Hepatocyte (in vitro differentiated cells): ENCODE data around the gene NFKBIA. TPM values are rescaled to one million over a fixed set of nuclear protein-coding genes. Genes with fewer than 3 reads are reported as not detected.

Experiments used
- DNase-seq: peaks from one replicate; pipeline ENCODE4 v3.0.0-alpha.2; 2016; ENCODE audit warnings: low spot score
- H2AFZ ChIP-seq: fragments of 200-600 bp; sonication (generic); 2 replicates; pipeline ENCODE4 v1.6.0; 2016; ENCODE audit warnings: antibody characterized with exemption, mild to moderate bottlenecking
- H3K27ac ChIP-seq: fragments of 200-600 bp; sonication (generic); 2 replicates; pipeline ENCODE4 v1.5.1; 2016; ENCODE audit warnings: mild to moderate bottlenecking
- H3K27me3 ChIP-seq: fragments of 200-600 bp; sonication (generic); 2 replicates; pipeline ENCODE4 v1.6.1; 2016
- H3K36me3 ChIP-seq: fragments of 200-600 bp; sonication (generic); replicated peaks from 2 replicates; pipeline ENCODE4 v1.5.1; 2016; ENCODE audit warnings: low read depth; ENCODE audit not compliant: insufficient read depth
- H3K4me1 ChIP-seq: fragments of 200-600 bp; sonication (generic); 2 replicates; pipeline ENCODE4 v1.5.1; 2016; ENCODE audit warnings: mild to moderate bottlenecking, moderate library complexity; ENCODE audit not compliant: insufficient read depth
- H3K4me2 ChIP-seq: fragments of 200-600 bp; sonication (generic); 2 replicates; pipeline ENCODE4 v1.6.0; 2016
- H3K4me3 ChIP-seq: fragments of 200-600 bp; sonication (generic); 2 replicates; pipeline ENCODE4 v1.5.1; 2016; ENCODE audit warnings: mild to moderate bottlenecking
- H3K79me2 ChIP-seq: fragments of 200-600 bp; sonication (generic); 2 replicates; pipeline ENCODE4 v1.6.0; 2017; ENCODE audit warnings: mild to moderate bottlenecking
- H3K9me2 ChIP-seq: fragments of 200-600 bp; sonication (generic); replicated peaks from 2 replicates; pipeline ENCODE4 v1.6.0; 2017; ENCODE audit warnings: mild to moderate bottlenecking; ENCODE audit not compliant: insufficient read depth
- H3K9me3 ChIP-seq: fragments of 200-600 bp; sonication (generic); 2 replicates; pipeline ENCODE4 v1.5.1; 2016; ENCODE audit warnings: low read depth, mild to moderate bottlenecking
- H4K20me1 ChIP-seq: fragments of 200-600 bp; sonication (generic); 2 replicates; pipeline ENCODE4 v1.6.0; 2016; ENCODE audit warnings: mild to moderate bottlenecking; ENCODE audit not compliant: insufficient read depth, poor library complexity, severe bottlenecking
- CTCF ChIP-seq: fragments of 200-600 bp; sonication (generic); IDR thresholded peaks from 2 replicates; pipeline ENCODE4 v1.5.1; 2016; ENCODE audit warnings: antibody characterized with exemption, mild to moderate bottlenecking; ENCODE audit not compliant: poor library complexity
- EZH2 ChIP-seq: fragments of 200-600 bp; sonication (generic); IDR thresholded peaks from 2 replicates; pipeline ENCODE4 v1.6.1; 2016; ENCODE audit warnings: antibody characterized with exemption, mild to moderate bottlenecking, borderline replicate concordance
- EZH2phosphoT487 ChIP-seq: fragments of 200-600 bp; sonication (generic); IDR thresholded peaks from one replicate; pipeline ENCODE4 v1.6.1; 2018; ENCODE audit warnings: antibody characterized with exemption, mild to moderate bottlenecking, low read depth, moderate library complexity; ENCODE audit not compliant: unreplicated experiment, severe bottlenecking
- WGBS: methylation state at CpG from one replicate; pipeline ENCODE4 v1.1.6; 2016; ENCODE audit warnings: low lambda C conversion rate; ENCODE audit errors: missing lambda C conversion rate; 5-methylcytosine and 5-hydroxymethylcytosine counted together
- polyA plus RNA-seq: library from polyadenylated mRNA; unstranded; fragments of >200 nt; fragmentation: Nextera tagmentation; extraction: Ambion mirVana; gene quantifications from 2 replicates; pipeline ENCODE4 v1.2.1, GENCODE V29; 2016
- total RNA-seq: library from RNA; depleted of rRNA; stranded (reverse); fragments of >200 nt; gene quantifications from 2 replicates; pipeline ENCODE4 v1.2.3, GENCODE V29; 2014

The NFKBIA gene
- total and polyA plus RNA-seq, 2 experiments from 2014 or later: 252 to 345 TPM

GRCh38 chr14:35395283-35395682 is 9.3 kb downstream of the NFKBIA start:
- H3K36me3 ChIP-seq: no peaks in the 10 kb centered on the region
- WGBS: 95% methylated on average over 13 of the region's 13 CpGs

DNA sequence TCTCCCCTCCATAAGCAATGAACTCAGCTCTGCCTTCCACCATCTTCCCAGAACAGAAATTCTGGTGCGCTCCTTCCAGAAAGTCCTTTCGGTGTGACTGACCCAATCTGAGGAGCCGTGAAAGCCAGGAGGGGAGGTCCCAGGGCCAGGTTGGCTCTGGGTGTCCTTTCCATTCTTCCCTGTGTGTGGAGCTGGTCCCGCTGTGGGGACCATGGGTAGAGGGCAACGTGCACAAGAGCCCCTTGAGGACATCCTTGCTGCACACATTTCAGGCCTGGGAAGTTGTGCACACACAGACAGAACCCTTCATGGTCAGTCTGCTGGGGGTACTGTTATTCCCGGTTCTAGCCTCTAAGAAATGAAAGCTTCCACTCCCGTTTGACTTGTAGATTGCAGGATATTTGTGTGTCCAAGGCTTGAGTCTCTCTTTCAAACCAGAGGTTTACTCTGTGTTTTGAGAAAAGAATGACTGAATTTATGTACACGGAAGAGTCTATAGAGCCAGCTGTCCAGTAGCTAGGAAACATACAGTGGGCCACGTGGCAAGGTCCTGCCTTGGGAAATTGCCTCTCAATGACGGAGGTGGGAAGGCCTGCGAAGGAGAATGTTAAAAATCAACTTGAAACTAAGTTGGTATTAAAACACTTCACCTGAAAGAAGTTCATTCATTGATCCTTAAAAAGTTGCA is 10.1 kb downstream of the NFKBIA start:
- H3K36me3 ChIP-seq: no peaks in the 10 kb centered on the region
- H3K27ac ChIP-seq: no peak overlapping the region
- WGBS: 93% methylated on average over 11 of the region's 11 CpGs
- H3K9me2 ChIP-seq: no peaks in the 10 kb centered on the region
- no peaks in the 10 kb centered on the region for H4K20me1 ChIP-seq
- TF ChIP-seq EZH2phosphoT487 (no peak), EZH2 (no peak), CTCF (no peak)
- H2AFZ ChIP-seq: no peak overlapping the region
- no peak for DNase-seq
- H3K9me3 ChIP-seq: no peaks in the 10 kb centered on the region
- H3K4me2 ChIP-seq: no peak overlapping the region
- no peak overlapping the region for H3K4me3 ChIP-seq
- H3K27me3 ChIP-seq: no peaks in the 10 kb centered on the region
- peaks cover 9% of the 10 kb centered on the region for H3K4me1 ChIP-seq
- no peaks in the 10 kb centered on the region for H3K79me2 ChIP-seq

More at GRCh38 chr14:35395283-35395682, 9.3 kb downstream of the NFKBIA start:
- Histone ChIP-seq H3K27me3 (no peaks in the 10 kb centered on the region), H3K9me3 (no peaks in the 10 kb centered on the region), H3K27ac (no peak overlapping the region), H3K4me2 (no peak overlapping the region), H3K4me1 (peaks cover 9% of the 10 kb centered on the region), H3K4me3 (no peak overlapping the region), H4K20me1 (no peaks in the 10 kb centered on the region), H3K79me2 (no peaks in the 10 kb centered on the region), H3K9me2 (no peaks in the 10 kb centered on the region), H2AFZ (no peak overlapping the region)
- no peak for TF ChIP-seq EZH2
- no peak for TF ChIP-seq EZH2phosphoT487
- TF ChIP-seq CTCF: no peak
- no peak for DNase-seq

- Histone ChIP-seq H3K4me2 (no peak overlapping the region), H2AFZ (no peak overlapping the region), H3K4me3 (no peak overlapping the region), H3K9me2 (no peaks in the 10 kb centered on the region), H3K36me3 (no peaks in the 10 kb centered on the region), H3K27me3 (no peaks in the 10 kb centered on the region), H3K27ac (no peak overlapping the region), H3K9me3 (no peaks in the 10 kb centered on the region), H4K20me1 (no peaks in the 10 kb centered on the region), H3K4me1 (peaks cover 9% of the 10 kb centered on the region), H3K79me2 (no peaks in the 10 kb centered on the region)
- no peak for DNase-seq
- TF ChIP-seq CTCF: no peak
- TF ChIP-seq EZH2phosphoT487: no peak
- no peak for TF ChIP-seq EZH2
- WGBS: 66% methylated on average over 2 of the region's 2 CpGs
Measured at GRCh38 chr14:35393826-35394225, 10.7 kb downstream of the NFKBIA start.
